NCI-H2029 treated with DMSO at 0.1 percent for 48 hours (cell line): Measurements from ENCODE around the gene IFT43.

ENCODE experiments used
- DNase-seq: peaks from one replicate; lab custom pipeline; 2025; lab: John Stamatoyannopoulos, UW

IFT43 gene

DNA sequence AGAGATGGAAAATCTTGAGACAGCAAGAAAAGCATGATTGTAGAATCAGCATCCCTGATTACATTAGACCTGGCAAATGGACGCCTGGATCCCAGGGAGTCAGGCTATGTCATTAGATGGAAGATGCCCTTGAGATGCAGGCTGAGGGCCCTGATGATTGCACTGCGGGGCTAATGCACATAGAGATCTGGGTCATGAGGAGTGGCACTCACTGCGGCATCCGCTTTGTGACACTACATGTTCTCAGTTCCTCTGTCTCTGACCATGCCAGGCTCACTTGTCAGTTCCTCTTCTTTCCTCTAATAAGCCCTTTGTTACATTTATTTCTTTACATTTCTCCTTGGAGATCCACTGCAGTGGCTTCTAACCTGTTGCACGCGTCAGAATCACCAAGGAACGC, 96.1 kb downstream of the IFT43 start:
- DNase-seq: no peak

DNA sequence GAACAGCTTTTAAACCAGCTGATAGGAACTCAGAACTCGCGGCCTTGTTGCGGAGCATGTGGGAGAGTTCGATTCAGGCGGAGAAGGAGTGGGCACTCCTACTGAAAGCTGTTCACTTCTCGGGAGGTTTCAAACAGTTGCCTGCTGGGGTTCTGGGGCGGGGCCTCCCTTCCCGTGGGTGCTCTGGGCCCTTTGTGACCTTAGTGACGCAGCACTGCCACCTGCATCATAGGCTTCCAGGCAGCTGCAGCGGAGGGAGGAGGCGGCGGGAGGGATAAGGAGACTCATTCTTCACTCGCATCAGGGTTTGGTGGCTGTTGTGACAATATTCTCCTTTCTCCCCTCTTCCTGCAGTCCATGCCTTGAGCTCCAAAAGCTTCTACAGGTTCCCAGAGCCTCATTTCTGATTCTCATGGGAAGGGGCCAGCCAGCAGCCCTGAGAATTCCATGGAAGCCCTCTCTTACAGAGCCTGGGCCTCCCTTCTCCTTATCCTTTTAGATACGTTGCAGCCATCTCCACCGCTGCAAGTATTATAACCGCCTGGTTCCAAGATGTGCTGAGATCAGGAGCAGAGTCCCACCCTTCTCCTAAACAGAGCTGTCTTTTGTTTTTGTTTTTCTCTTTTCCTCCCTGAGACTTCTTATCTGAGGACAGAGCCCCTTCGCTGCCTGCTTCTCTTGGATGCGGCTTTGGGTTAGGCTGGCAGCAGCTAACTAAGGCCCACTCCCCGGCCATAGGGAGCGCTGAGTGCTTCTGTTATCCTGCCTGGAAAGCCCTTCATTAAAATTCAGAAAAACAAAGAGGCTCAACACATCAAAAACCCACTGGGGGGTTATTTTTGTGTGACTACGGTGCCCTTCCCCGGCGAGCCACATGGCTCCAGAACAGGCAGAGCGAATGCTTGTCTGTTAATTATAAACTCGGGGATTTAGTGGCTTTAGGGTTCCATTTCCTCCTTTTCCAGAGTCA, 98.5 kb downstream of the IFT43 start:
- no peak for DNase-seq

DNA sequence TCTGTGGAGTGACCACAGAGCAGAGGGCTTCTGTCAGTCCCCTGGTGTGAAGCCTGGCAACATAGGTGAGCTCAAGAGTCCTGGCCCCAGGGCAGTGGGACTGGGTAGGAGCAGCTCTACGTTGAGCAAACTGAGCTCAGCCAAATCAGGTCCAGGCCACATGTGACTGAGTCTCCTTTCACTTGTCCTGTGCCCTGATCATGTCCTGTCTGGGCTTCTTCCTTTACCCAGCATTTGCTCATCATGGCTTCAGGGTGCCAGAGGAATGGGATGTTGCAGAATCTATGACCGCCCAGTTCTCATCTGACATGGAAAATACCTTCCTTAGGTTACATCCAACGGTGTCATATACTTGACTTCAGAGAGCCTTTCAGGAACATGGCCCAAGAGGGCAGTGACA, 99.8 kb downstream of the IFT43 start:
- no peak for DNase-seq

DNA sequence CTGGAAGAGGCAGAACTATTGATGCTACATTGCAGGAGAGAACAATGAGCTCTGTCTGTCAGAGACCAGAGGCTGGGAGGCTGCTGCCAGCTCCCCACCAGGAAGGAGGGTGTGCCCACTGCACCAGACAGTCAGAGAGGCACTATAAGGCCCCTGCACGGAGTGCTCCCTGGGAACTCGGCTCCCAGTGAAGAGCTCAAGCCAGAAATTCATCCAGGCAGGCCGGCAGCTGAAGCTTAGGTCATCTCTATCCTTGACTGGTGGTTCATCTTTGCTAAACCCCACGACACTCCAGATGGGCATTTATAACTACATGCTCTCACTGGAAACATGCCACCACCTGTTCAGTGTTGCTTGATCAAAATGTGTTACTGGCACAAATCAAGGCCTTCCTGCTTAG, 101.1 kb downstream of the IFT43 start:
- DNase-seq: no peak

DNA sequence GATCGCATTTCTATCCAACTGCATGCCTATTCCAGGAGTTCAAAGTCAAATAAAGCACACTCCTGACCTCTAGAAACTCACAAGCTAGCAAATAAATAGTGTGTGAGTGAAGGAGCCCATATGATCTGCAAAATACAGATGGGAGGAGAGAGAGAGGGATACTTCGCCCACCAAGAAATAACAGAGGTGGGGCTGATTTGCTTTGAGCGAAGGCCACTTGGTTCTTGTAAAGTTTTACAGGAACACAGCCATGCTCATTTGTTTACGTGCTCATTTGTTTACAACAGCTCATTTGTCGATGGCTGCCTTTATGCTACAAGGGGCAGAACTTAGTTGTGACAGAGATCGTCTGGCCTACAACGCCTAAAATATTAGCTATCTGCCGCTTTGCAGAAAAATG, 102.8 kb downstream of the IFT43 start:
- no peak for DNase-seq

DNA sequence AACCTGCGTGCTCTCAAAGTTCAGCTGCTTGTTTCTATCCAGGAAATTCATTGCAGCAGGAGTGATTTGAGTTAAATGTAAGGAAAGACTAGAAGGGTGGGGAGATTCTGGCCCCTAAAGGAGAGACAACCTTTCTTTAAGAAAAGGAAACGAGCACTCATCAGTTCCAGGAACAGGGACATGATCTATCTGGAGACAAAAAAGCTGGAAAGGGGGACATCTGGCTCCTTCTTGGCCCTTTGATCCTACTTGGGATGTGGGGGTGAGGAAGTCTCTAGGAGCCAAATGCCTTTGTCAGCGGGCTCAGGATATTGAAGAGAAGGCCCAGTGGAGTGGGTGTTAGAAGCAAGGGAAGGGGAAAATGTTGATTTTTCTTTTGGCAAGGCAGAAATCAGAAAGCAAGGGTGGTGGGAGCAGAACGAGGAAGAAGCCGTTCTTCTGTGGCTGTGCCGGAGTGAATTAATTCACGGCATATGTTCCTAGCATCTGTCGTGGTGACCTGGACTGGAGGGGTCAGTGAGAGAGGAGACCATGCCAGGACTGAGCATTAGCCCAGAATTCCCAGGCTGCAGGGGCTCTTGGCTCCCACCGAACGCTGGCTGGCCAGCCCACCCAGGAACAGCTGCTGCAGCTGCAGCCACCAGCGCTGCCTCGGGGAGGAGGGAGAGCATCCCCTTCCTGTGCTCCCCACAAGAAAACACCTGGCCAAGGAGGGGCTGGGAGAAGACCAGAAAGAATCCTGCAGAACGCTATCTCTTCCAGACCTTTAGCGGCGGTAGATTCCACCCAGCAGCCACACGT, 103.4 kb downstream of the IFT43 start:
- no peak for DNase-seq

DNA sequence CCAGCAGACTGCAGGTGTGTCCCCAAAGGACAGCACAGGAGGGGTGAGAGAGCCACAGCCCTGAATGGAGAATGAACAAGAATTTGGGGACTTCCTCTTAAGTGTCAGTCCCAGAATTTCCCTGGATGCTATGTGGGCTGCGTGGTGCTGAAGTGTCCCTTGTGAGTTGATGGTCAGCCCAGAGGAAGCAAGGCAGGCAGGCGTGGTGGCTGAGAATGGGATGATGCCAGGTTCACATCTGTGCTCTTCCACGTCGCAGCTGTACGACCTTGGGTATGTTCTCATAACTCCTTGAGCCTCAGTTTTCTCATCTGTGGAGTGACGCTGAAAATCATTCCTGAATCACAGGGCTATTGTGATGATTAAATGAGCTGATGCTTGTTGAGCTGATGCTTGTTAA, 104.0 kb downstream of the IFT43 start:
- DNase-seq: no peak

DNA sequence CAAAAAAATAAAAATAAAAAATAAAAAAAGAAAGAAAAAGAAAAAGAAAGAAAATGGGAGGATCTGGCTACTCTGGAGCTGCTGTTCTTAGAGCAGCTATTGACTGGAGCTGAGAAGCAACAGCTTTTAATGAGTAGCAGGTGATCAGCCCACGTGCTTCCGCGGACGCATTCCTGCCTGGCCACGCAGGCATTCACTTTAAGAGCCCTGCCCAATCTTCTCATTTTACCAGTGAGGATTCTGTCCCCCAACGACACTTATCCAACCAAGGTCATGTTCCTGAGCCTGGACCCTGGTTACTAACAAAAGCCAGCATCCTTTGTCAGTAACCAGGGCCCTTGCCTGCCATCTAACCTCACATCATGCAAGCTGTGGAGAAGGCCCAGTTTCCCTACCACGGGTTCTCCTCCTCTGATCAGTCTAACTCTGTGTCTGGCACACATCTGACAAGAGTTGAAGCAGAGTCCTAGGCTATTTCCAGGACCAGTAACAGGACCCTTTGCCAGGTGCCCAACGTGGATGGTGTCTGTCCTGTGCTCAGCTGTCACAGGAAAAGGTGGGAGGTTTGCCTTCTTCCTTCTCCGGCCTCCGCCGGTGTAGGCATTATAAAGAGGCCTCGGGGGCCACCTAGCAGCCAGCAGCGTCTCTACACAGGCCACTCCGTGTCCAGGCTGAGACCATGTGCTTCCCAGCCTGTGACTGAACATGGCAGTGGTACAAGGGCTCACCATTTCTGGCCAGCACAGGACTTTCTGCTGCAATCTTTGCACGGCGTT, 105.2 kb downstream of the IFT43 start:
- DNase-seq: no peak

DNA sequence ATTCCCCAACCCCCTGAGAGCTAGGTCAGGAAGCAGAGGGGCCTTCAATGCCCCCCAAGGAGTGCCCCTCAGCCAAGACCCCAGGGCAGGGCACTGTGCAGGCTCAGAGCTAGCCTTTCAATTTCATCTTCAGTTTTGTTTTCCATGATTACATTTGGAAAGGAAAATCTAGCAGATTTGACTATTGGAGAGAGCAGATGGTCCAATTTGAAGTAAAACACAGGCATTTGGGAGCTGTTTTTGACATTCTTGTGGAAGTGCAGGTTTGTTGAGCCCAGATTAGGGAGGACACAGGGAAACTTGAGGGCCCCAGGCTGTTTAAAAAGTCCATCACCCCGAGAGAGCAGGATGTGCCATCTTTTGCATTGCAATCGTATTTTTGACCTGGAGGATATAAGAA, 107.5 kb downstream of the IFT43 start:
- DNase-seq: no peak

DNA sequence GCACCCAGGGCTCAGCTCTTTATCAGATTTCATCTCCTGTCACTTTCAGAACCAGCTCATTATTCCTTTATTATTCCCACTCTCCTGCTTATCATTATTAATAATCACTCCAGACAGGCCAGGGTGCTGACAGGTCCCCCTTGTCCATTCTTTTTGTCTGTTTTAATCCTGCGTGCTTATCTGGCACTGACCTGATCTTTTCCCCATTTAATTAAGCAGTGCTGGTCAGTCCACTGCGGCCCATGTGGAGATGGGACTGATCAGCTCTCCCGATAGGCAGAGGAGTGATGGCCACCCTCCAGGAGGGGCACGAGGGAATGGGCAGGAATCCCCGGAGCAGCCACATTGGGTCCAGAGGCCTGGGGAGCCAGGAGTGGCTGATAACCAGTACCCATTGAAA, 110.7 kb downstream of the IFT43 start:
- DNase-seq: no peak

DNA sequence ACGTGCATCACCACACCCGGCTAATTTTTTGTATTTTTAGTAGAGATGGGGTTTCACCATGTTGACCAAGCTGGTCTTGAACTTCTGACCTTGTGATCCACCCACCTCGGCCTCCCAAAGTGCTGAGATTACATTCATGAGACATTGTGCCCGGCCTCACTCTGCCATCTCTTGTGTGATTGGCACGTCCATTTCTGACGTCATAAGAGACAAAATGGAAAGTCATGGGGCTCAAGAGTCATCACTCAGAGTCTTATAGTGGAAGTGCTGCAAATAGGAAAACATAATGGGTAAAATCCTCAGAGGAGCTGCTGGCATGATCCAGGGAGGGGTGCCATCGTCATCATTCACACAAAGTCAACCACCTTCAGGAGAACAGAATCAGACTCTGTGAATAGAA, 112.0 kb downstream of the IFT43 start:
- no peak for DNase-seq

DNA sequence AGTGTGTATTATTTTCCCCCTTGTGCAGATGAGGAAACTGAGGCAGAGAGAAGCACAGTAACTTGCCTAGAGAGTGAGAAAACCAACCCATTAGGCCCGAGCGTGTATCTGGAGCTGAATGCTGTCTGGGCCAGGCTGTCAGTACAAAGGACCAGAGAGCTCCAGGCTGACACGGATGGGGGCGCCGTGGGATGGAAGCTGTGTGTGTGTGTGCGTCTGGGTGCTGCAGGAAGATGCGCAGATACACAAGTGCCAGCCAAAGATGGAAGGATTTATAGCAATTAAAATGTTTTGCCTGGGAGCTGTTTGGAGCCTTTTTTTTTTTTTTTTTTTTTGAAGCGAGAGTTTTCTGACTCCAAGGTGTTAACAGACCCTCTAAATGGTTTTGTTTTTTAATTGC, 112.5 kb downstream of the IFT43 start:
- DNase-seq: no peak

DNA sequence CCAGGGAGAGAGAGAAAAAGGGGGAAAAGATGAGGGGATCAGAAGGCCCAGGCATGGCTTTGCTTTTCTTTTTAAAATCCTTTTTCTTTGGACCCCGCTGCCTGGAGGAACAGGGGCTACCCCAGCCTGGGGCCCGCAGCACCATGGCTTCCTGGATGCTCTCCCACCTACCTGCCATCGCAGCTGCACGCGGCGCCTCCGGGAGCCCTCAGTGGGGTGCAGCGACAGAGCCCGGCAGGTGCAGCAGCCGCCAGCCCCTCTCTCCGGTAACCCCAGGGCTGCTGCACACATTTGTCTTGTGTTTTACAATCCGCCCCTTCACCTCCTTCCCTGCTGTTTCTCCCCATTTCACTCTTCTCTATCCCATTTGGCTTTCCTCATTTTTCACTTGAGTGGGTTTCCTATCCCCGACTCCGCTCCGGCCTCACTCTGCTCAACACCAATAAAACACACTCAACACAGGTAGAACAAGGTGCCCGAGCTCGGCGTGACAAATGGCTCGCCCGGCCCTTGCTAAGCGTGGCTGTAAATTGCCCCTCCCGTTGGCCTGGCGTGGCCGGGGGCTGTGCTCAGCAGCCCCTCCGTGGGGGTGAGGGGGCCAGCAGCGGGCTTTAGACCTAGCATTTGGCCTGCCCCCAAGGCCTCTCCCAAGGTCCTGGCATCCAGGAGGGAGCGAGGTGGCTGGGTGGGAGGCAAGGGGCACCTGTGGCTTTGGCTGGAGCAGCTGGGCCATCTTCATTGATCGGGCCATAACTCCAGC, 113.5 kb downstream of the IFT43 start:
- DNase-seq: no peak

DNA sequence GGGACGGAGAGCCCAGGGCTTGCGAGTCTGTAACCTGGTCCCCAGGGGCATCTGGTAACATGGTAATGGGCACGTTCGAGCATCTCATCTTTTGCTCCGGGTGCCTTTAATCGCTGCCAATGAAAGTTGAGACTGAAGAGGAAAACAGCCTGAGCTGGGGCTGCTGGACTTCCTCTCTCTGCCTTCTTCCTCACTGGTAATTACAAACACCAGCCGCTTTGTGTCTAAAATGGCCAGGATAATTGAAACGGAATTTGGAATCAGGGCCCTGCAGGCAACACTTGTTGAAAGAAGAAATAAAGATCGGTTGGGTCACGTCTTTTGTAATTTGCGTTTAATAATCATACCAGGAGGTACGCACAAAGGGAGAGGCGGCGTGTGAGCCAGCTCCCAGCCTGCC, 114.7 kb downstream of the IFT43 start:
- no peak for DNase-seq

DNA sequence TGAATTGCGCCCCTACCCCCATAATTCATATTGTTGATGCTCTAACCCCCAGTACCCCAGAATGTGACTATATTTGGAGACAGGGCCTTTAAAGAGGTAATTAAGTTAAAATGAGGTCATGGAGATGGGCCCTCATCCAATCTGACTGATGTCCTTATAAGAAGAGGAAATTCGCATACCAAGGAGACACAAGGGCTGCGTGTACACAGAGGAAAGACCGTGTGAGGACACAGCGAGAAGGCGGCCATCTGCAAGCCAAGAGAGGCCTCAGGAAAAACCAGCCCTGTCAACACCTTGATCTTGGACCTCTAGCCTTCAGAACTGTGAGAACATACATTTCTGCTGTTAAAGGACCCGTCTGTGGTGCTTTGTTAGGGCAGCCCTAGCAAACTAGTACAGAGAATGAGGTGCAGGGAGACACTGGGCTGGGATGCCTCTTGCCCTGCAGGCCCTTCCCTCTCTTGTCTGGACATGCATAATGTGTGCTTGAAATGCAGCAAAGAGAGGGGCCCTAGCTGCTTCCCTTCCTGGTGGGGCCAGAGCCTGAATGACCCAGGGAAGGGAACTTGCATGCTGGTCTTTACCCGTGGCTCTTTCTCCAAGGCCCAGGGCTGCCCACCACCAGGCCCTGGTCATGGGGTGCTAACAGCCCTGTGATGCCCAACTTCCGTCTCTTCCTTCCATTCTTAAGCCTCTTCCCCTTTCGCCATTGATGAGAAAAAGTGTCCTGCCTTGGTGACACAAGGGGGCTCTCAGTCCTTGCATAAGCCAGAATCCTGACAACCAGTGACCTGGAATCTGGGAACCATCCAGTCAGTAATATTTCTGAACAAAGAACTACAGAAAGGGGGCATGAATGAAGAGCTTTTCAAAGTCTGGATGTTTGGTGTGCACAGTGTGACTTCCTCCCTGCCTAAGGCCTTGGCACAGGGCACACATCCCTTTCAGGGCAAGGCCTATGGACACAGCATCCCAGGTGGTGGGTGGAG, 116.1 kb downstream of the IFT43 start:
- no peak for DNase-seq

DNA sequence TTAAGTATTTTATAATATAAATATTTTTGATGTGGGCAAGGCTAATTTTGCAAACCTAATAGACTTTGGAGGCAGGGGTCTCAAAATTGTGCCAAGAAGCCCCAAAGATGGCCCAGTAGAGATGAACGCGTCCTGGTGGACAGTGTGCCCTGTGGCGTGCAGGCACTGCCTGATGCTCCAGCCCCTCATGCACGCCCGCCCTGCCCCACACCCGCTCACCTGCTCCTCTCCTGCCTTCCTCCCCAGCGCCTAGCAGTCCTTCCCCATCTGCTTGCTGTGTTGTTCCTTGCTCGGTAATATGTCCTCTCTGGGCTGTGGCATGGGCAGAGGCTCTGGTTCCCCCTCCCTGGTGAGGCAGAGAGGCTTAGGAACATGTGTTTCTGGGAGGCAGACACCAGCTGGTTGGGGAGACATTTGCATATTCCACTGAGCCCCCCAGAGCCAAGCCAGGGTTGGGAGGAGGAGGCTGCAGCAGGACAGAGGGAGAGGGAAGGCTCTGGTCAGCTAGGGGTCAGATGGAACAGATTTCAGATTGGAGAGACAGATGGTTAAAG, 119.3 kb downstream of the IFT43 start:
- no peak for DNase-seq

DNA sequence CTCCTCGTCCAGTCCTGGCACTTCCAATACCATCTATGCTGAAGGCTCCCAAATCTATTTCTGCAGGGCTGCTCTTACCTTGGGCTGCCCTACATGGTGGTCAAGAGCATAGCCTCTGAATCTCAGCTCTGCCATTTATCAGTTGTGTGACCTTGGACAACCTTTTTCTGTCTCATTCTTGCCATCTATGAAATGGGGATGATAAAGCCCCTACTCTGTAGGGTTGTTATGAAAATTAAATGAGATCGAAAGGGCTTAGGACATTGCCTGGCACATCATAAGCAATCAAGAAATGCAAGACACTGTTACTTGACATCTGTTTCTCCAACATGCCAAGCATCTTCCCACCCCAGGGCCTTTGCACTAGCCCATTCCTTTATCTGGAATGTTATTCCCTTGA, 120.6 kb downstream of the IFT43 start:
- DNase-seq: no peak

DNA sequence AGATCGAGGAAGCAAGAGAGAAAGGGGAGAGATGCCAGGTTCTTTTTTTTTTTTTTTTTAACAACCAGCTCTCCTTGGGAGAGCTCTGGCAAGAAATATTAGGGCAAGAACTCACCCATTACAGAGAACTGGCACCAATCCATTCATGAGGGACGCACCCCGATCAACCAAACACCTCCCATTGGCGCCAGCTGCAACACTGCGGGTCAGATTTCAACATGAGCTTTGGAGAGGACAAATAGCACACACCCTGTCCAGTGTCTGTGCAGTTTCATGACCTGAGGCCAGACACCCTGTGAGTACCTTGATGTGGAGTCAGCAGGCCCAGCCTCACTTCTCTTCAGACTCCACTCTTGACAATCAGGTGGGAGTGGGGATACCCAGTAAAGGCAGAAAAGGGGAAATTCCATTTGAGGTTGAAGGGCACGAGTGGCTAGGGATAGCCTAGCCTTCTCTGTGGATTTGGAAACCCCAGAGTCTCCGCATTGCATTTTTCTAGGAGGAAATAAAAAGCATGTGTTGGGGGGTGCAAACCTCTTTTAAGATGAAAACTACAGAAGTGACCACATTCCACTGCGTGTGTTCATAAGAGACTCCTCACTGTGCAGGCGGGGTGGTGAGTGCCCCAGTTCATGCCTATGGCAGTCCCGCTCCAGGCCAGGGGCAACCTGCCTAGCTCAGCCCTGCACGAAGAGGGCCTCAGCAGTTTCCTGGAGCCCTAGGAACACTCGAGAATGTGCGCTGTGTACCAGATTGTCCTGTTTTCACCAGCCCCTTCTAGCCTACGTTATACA, 123.7 kb downstream of the IFT43 start:
- no peak for DNase-seq

DNA sequence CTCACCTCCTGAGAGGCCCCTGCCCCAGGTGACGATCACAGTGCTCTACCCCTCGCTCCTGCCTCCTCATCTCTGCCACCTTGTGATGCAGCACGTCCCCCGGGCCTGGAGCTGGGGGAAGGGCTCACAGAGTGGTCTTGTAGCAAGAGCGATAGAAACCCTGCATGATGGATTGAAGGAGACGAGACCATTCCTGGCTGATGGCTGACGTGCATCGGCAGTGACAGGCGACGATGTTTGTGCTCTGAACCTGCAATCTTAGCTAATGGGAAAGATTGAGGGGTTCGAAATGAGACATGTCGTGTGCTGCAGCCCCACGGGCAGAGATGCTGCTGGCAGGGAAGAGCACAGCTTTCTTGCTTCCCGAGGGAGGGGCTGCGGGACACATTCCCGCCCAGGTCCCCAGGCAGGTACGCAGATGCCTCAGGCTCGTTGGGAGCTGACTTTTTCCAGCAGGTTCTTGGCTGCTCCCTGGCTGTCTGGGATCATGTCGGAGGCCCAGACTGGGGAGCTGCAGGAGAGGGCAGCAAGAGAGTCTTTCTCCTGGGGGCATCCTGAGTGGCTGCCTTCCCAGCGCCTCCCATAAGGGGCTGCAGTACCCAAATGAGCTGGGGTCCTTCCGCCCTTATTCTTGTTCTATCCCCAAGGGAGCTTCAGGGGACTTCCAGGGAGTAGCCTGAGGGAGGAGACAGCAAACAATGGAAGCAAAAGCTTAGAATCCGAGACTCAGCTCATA, 127.5 kb downstream of the IFT43 start:
- DNase-seq: no peak
